ENCODE data around the gene ANK2. TPM values are rescaled to one million over a fixed set of nuclear protein-coding genes. Genes with fewer than 3 reads are reported as not detected.

The ANK2 gene
- total RNA-seq, 2 experiments from 2014 or later = 0.36 TPM; not detected in 1

DNA sequence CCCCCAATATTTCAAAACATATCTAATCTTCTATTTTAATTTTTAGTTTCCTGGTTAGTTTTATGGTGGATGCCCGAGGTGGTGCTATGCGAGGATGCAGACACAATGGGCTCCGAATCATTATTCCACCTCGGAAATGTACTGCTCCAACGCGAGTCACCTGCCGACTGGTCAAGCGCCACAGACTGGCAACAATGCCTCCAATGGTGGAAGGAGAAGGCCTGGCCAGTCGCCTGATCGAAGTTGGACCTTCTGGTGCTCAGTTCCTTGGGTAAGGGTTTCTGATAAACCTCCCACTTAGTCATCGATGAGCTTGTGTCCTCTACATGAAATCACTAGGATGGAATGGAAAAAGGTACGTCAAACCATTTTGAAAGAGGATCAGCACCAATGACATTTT, 280.7 kb downstream of the ANK2 start:
- Histone ChIP-seq H3K36me3 (ENCODE audit: insufficient read depth, low read length) (no peaks in the 10 kb centered on the region), H3K27me3 (ENCODE audit: control insufficient read depth in 1 of 2, insufficient read depth in 2 of 2, low read length in 2 of 2) (no peaks in the 10 kb centered on the region), H3K27ac (ENCODE audit: low read depth in 1 of 2, low read length in 2 of 2) (no peak overlapping the region), H3K9me3 (ENCODE audit: control insufficient read depth in 1 of 2, insufficient read depth in 1 of 2, low read length in 2 of 2) (no peaks in the 10 kb centered on the region), H3K4me3 (ENCODE audit: low read length) (no peak overlapping the region), H3K4me1 (ENCODE audit: insufficient read depth, low read length) (no peaks in the 10 kb centered on the region)
- no peak overlapping the region for H3K27ac Mint-ChIP-seq
- ChIA-PET CTCF (no interaction called here), POLR2A (no interaction called here)
- intact Hi-C loops (cut with DNase I, micrococcal nuclease) = no loop called here
- no peak overlapping the region for H3K4me3 Mint-ChIP-seq
- peaks cover 7% of the 10 kb centered on the region for H3K27me3 Mint-ChIP-seq
- TF ChIP-seq, protein P1, sequence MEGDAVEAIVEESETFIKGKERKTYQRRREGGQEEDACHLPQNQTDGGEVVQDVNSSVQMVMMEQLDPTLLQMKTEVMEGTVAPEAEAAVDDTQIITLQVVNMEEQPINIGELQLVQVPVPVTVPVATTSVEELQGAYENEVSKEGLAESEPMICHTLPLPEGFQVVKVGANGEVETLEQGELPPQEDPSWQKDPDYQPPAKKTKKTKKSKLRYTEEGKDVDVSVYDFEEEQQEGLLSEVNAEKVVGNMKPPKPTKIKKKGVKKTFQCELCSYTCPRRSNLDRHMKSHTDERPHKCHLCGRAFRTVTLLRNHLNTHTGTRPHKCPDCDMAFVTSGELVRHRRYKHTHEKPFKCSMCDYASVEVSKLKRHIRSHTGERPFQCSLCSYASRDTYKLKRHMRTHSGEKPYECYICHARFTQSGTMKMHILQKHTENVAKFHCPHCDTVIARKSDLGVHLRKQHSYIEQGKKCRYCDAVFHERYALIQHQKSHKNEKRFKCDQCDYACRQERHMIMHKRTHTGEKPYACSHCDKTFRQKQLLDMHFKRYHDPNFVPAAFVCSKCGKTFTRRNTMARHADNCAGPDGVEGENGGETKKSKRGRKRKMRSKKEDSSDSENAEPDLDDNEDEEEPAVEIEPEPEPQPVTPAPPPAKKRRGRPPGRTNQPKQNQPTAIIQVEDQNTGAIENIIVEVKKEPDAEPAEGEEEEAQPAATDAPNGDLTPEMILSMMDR (IDR thresholded peaks at IDR 0.05) = no peak
- no peak for ATAC-seq (ENCODE audit: poor library complexity)
- H3K4me1 Mint-ChIP-seq (ENCODE audit: low read depth) = no peaks in the 10 kb centered on the region
- no peaks in the 10 kb centered on the region for H3K9me3 Mint-ChIP-seq
- no peak for DNase-seq
- H3K36me3 Mint-ChIP-seq (ENCODE audit: low read depth) = no peaks in the 10 kb centered on the region

DNA sequence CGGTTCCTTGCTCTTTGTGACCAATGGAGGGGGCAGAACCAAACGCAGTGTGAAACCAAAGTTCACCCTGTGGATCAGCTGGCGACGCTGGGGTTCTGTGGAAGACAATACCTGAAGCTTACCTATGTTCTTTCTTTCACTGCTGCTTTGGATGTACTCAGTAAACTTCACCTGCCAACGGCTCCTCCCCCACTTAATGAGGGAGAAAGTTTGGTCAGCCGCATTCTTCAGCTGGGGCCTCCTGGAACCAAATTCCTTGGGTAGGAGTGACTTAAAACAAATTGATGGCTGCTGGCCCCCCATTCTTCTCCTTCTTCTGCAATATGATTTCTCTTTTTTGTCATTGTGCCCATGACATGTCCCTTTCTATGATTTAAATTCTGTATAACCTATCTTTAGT, 282.4 kb downstream of the ANK2 start:
- ATAC-seq (ENCODE audit: poor library complexity) (no peak), DNase-seq (no peak)
- H3K36me3 Mint-ChIP-seq (ENCODE audit: low read depth) = no peaks in the 10 kb centered on the region
- Histone ChIP-seq H3K36me3 (ENCODE audit: insufficient read depth, low read length) (no peaks in the 10 kb centered on the region), H3K27me3 (ENCODE audit: control insufficient read depth in 1 of 2, insufficient read depth in 2 of 2, low read length in 2 of 2) (no peaks in the 10 kb centered on the region), H3K4me3 (ENCODE audit: low read length) (no peak overlapping the region), H3K27ac (ENCODE audit: low read depth in 1 of 2, low read length in 2 of 2) (no peak overlapping the region), H3K9me3 (ENCODE audit: control insufficient read depth in 1 of 2, insufficient read depth in 1 of 2, low read length in 2 of 2) (no peaks in the 10 kb centered on the region), H3K4me1 (ENCODE audit: insufficient read depth, low read length) (no peaks in the 10 kb centered on the region)
- TF ChIP-seq, protein P1 (IDR thresholded peaks at IDR 0.05) = no peak
- H3K27ac Mint-ChIP-seq = no peak overlapping the region
- ChIA-PET POLR2A (no interaction called here), CTCF (no interaction called here)
- no peak overlapping the region for H3K4me3 Mint-ChIP-seq
- intact Hi-C loops (cut with DNase I, micrococcal nuclease) = no loop called here
- H3K4me1 Mint-ChIP-seq (ENCODE audit: low read depth) = no peaks in the 10 kb centered on the region
- no peaks in the 10 kb centered on the region for H3K9me3 Mint-ChIP-seq
- H3K27me3 Mint-ChIP-seq = peaks cover 4% of the 10 kb centered on the region

DNA sequence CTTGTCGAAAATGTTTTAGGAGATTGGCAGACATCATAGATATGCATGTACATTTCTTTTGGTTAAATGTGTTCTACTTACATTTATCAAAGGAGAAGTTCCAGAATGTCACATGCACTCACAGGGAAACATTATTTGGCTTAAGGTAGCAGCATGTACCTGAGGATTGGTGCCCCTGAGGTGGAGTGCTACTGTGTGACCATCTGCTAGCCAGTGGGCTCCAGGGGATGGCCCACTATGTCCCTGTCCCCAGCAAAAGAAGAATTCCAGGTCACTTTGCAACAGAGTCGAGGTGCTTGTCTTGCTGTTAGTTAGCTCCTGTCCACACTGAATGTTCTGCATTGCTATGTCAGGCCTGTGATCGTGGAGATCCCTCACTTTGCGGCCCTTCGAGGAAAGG, 283.2 kb downstream of the ANK2 start:
- ChIA-PET POLR2A (no interaction called here), CTCF (no interaction called here)
- Mint-ChIP-seq H3K4me1 (ENCODE audit: low read depth) (no peaks in the 10 kb centered on the region), H3K27ac (no peak overlapping the region), H3K9me3 (no peaks in the 10 kb centered on the region), H3K36me3 (ENCODE audit: low read depth) (no peaks in the 10 kb centered on the region), H3K4me3 (no peak overlapping the region), H3K27me3 (peaks cover 4% of the 10 kb centered on the region)
- Histone ChIP-seq H3K4me1 (ENCODE audit: insufficient read depth, low read length) (no peaks in the 10 kb centered on the region), H3K27ac (ENCODE audit: low read depth in 1 of 2, low read length in 2 of 2) (no peak overlapping the region), H3K9me3 (ENCODE audit: control insufficient read depth in 1 of 2, insufficient read depth in 1 of 2, low read length in 2 of 2) (no peaks in the 10 kb centered on the region), H3K27me3 (ENCODE audit: control insufficient read depth in 1 of 2, insufficient read depth in 2 of 2, low read length in 2 of 2) (no peaks in the 10 kb centered on the region), H3K4me3 (ENCODE audit: low read length) (no peak overlapping the region), H3K36me3 (ENCODE audit: insufficient read depth, low read length) (no peaks in the 10 kb centered on the region)
- TF ChIP-seq, protein P1 (IDR thresholded peaks at IDR 0.05) = no peak
- ATAC-seq (ENCODE audit: poor library complexity) = no peak
- no peak for DNase-seq
- intact Hi-C loops (cut with DNase I, micrococcal nuclease) = no loop called here

All from CD4-positive, alpha-beta T cell (primary cell).